ENCODE data around the gene ITSN1. TPM values are rescaled to one million over a fixed set of nuclear protein-coding genes. Genes with fewer than 3 reads are reported as not detected.

The ITSN1 gene
- total RNA-seq, 4 donors from 2014 or later, result 37.0 to 123 (median 61.1) TPM

DNA sequence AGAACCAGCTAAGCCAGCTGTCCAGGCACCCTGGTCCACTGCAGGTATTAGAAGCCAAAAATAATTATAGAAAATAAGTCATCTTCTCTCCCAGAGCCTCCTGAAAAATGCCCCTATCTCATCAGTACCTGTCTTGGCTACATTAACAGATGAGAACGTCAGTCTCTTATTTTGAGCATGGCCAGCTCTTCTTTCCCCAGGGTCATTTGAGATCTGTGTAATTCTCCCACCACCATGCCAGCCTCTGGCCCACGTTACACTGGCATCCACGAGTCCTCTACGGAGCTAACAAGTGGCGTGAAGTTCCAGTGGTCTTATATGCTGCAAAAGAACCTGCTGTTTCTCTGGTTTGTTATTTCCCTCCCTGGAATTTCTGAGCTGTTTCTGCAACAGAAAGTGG lies 155.3 kb downstream of the ITSN1 start:
- Histone ChIP-seq H3K4me1 (peaks cover 0 to 3% (median 0%) of the 10 kb centered on the region in 4 donors), H3K9me3 (no peaks in the 10 kb centered on the region), H3K36me3 (peaks cover 0 to 32% (median 3%) of the 10 kb centered on the region in 4 donors), H3K27me3 (no peaks in the 10 kb centered on the region), H3K4me3 (no peak overlapping the region), H3K27ac (no peak overlapping the region)
- intact Hi-C loops (cut with DNase I; ENCODE audit: low total_unique reads), result no loop called here
- DNase-seq, result no peak
- in situ Hi-C loops (cut with MboI; ENCODE audit: low pct_ligation_motif_present in 1 of 4, low pct_unique_long_range_greater_than_20kb in 1 of 4, low sequenced_read_pairs in 3 of 4), result no loop called here
- 95 to 98% methylated on average over 5 of the region's 5 CpGs for WGBS, 2 donors (ENCODE audit: low coverage in 1 of 2)
- no peak for TF ChIP-seq EP300 (IDR thresholded peaks at IDR 0.05; ENCODE audit: low read depth)
- TF ChIP-seq, protein P1, sequence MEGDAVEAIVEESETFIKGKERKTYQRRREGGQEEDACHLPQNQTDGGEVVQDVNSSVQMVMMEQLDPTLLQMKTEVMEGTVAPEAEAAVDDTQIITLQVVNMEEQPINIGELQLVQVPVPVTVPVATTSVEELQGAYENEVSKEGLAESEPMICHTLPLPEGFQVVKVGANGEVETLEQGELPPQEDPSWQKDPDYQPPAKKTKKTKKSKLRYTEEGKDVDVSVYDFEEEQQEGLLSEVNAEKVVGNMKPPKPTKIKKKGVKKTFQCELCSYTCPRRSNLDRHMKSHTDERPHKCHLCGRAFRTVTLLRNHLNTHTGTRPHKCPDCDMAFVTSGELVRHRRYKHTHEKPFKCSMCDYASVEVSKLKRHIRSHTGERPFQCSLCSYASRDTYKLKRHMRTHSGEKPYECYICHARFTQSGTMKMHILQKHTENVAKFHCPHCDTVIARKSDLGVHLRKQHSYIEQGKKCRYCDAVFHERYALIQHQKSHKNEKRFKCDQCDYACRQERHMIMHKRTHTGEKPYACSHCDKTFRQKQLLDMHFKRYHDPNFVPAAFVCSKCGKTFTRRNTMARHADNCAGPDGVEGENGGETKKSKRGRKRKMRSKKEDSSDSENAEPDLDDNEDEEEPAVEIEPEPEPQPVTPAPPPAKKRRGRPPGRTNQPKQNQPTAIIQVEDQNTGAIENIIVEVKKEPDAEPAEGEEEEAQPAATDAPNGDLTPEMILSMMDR (IDR thresholded peaks at IDR 0.05), result no peak
- no peak for TF ChIP-seq POLR2A (IDR thresholded peaks at IDR 0.05)
- TF ChIP-seq POLR2AphosphoS5 (IDR thresholded peaks at IDR 0.05), result no peak

DNA sequence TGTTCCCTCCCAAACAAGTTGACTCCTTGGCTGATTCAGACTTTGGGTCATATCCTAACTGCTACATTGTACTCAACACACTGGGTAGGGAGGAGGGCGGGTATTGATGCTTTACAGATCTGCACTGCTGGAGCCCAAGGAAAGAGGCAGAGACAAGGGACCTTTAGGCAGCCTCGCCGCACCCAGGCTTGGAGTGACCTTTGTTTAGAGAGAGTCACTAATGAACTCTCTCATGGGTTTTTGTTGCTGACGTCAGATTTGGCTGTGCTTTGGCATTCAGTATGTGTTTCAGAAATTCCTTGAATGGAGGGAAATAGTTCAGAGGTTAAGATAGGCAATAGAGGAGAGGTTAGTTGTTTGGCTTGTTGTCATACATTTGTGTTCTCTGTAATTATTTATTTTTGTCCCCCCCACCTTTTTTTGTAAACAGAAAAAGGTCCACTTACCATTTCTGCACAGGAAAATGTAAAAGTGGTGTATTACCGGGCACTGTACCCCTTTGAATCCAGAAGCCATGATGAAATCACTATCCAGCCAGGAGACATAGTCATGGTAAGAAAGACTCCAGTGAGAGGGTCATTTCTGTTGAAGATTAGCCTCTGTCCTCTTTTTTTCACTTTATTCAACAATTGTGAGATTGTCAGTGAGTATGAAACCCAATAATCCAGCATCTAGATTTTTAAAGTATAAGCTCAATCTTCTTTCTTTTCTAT lies 157.2 kb downstream of the ITSN1 start:
- H3K27me3 ChIP-seq, result no peaks in the 10 kb centered on the region
- no peak overlapping the region for H3K27ac ChIP-seq
- DNase-seq, result no peak
- TF ChIP-seq, protein P1 (IDR thresholded peaks at IDR 0.05), result no peak
- WGBS, 2 donors (ENCODE audit: low coverage in 1 of 2), result 88 to 91% methylated on average over 1 to 5 of the region's 5 CpGs
- intact Hi-C loops (cut with DNase I; ENCODE audit: low total_unique reads) (no loop called here), in situ Hi-C loops (cut with MboI; ENCODE audit: low pct_ligation_motif_present in 1 of 4, low pct_unique_long_range_greater_than_20kb in 1 of 4, low sequenced_read_pairs in 3 of 4) (no loop called here)
- no peak overlapping the region for H3K4me3 ChIP-seq
- peaks cover 0 to 30% (median 1%) of the 10 kb centered on the region in 4 donors for H3K36me3 ChIP-seq
- H3K9me3 ChIP-seq, result no peaks in the 10 kb centered on the region
- H3K4me1 ChIP-seq, result peaks cover 0 to 3% (median 2%) of the 10 kb centered on the region in 4 donors

DNA sequence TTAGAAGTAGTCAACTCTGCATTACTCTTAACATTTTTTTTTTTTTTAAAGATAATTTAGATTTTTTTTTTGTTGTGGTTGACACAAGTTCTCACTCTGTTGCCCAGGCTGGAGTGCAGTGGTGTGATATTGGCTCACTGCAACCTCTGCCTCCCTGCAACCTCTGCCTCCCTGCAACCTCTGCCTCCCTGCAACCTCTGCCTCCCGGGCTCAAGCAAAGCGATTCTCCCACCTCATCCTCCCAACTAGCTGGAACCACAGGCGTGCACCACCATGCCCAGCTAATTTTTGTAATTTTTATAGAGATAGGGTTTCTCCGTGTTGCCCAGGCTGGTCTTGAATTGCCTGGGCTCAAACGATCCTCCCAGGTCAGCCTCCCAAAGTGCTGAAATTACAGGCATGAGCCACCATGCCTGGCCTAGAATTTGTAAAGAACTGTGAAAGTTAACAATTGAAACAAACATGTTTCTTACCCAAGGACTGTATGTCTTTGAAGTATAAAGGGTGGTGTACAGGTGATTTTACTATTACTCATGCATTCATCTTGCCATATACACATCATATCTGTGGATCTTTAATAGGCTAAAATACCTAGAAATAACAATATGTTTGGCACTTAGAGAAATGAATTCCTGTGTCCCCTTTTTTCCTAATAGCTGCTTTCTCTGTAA lies 158.6 kb downstream of the ITSN1 start:
- H3K27ac ChIP-seq, result no peak overlapping the region
- no peaks in the 10 kb centered on the region for H3K27me3 ChIP-seq
- no peak for DNase-seq
- peaks cover 0 to 17% (median 1%) of the 10 kb centered on the region in 4 donors for H3K36me3 ChIP-seq
- H3K4me1 ChIP-seq, result peaks cover 0 to 3% (median 2%) of the 10 kb centered on the region in 4 donors
- TF ChIP-seq POLR2AphosphoS5 (IDR thresholded peaks at IDR 0.05) (no peak), POLR2A (IDR thresholded peaks at IDR 0.05) (no peak), EP300 (IDR thresholded peaks at IDR 0.05; ENCODE audit: low read depth) (no peak)
- TF ChIP-seq, protein P1 (IDR thresholded peaks at IDR 0.05), result no peak
- intact Hi-C loops (cut with DNase I; ENCODE audit: low total_unique reads), result no loop called here
- in situ Hi-C loops (cut with MboI; ENCODE audit: low pct_ligation_motif_present in 1 of 4, low pct_unique_long_range_greater_than_20kb in 1 of 4, low sequenced_read_pairs in 3 of 4), result no loop called here
- 86 to 94% methylated on average over 2 to 5 of the region's 5 CpGs for WGBS, 2 donors (ENCODE audit: low coverage in 1 of 2)
- H3K4me3 ChIP-seq, result no peak overlapping the region
- H3K9me3 ChIP-seq, result no peaks in the 10 kb centered on the region

DNA sequence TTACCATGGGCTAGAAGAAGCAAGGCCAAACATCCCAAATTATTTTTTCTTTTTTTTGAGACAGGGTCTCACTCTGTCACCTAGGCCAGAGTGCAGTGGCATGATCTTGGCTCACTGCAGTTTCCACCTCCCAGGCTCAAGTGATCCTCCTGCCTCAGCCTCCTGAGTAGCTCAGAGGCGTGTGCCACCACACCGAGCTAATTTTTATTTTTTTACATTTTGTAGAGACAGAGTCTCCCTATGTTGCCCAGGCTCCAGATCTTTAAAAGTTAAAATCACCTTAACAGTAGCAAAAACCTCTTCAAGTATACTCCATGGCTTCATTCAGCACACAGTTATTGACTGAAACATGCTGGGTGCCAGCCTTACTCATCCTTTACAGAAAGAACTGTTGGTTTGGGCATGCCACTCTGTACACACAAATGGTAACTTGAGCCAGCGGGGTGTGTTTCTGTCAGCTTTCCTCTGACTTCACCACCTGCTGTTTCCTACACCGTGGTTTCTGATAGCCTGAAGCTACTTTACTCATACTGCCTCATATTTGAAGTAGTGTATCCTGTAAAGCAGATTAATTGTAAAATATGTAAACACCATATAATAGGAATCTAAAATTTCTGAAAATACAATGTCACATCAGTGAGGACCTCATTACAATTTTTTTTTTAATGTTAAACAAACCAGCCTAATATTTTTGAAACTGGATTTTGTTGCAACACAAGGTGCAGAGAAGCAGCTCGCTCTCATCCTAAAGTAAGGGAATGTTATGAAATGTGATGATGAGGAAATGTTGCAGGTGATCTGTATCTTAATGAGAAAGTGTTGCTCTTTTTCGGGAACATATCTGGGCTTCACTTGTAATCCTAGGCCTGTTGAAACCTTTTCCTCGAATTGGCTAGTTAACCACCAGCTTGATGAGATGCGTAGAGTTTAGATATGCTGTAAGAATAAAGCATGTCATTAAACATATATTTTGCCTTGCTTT lies 159.4 kb downstream of the ITSN1 start:
- TF ChIP-seq POLR2A (IDR thresholded peaks at IDR 0.05) (no peak), EP300 (IDR thresholded peaks at IDR 0.05; ENCODE audit: low read depth) (no peak), POLR2AphosphoS5 (IDR thresholded peaks at IDR 0.05) (no peak)
- TF ChIP-seq, protein P1 (IDR thresholded peaks at IDR 0.05), result no peak
- peaks cover 0 to 3% (median 2%) of the 10 kb centered on the region in 4 donors for H3K4me1 ChIP-seq
- WGBS, 2 donors (ENCODE audit: low coverage in 1 of 2), result 66 to 70% methylated on average over 8 of the region's 8 CpGs
- no peak overlapping the region for H3K4me3 ChIP-seq
- peaks cover 0 to 11% (median 1%) of the 10 kb centered on the region in 4 donors for H3K36me3 ChIP-seq
- intact Hi-C loops (cut with DNase I; ENCODE audit: low total_unique reads), result no loop called here
- in situ Hi-C loops (cut with MboI; ENCODE audit: low pct_ligation_motif_present in 1 of 4, low pct_unique_long_range_greater_than_20kb in 1 of 4, low sequenced_read_pairs in 3 of 4), result no loop called here
- no peak for DNase-seq
- H3K27ac ChIP-seq, result peak overlapping the region in 3 of 4 donors; percentile 17 to 50 (median 31)
- no peaks in the 10 kb centered on the region for H3K27me3 ChIP-seq
- no peaks in the 10 kb centered on the region for H3K9me3 ChIP-seq
